K562 (cell line): Measurements from ENCODE around the gene ZSWIM3. TPM values are rescaled to one million over a fixed set of nuclear protein-coding genes. Genes with fewer than 3 reads are reported as not detected.
A peak's percentile ranks its signal among the peaks of the same experiment; 100 is the strongest.

Experiments used
- ATAC-seq: fragments of 200-7000 bp; cut with Tn5 transposase; 3 replicates; pipeline ENCODE4 v1.9.1; 2020; ENCODE audit warnings: moderate library complexity
- BruUV-seq: library from RNA; stranded (reverse); fragments of 400-500 nt; replicated peaks from 2 replicates; lab custom pipeline; 2021; lab: Mats Ljungman, UMichigan
- CTCF ChIA-PET: fragments of 300-600 bp; formaldehyde crosslinking; extraction: SDS; loops from one replicate; lab custom pipeline; 2021; ENCODE audit warnings: low intra/inter-chr PET ratio; lab: Yijun Ruan, JAX
- POLR2A ChIA-PET: fragments of 300-600, 350-650 bp; sonication (Branson Sonifier 250); formaldehyde crosslinking; extraction: SDS; loops from one replicate; lab custom pipeline; 2021; ENCODE audit warnings: antibody characterized with exemption, inconsistent platforms; lab: Yijun Ruan, JAX
- DNase-seq, 4 experiments: peaks; one replicate each; pipeline versions ENCODE4 v3.0.0 to v3.0.0-alpha.2; 2011 to 2018; ENCODE audit warnings: low spot score in 3 of 4, mixed read lengths in 3 of 4; ENCODE audit errors: extremely low read depth in 1 of 4
- FAIRE-seq: peaks from 2 replicates; lab custom pipeline; 2011; peaks lifted over from hg19 to GRCh38; lab: Jason Lieb, UNC
- H2AFZ ChIP-seq: 2 replicates; pipeline ENCODE4 v1.6.0; 2011; ENCODE audit warnings: low read depth, low read length, control low read depth, inconsistent platforms
- H3K27ac ChIP-seq: fragments of 200-600 bp; 3 replicates; pipeline ENCODE4 v1.8.0; 2011; ENCODE audit warnings: low read depth, mild to moderate bottlenecking, control low read depth, inconsistent platforms, low read length, moderate library complexity, mixed read lengths; ENCODE audit errors: extremely low read depth
- H3K27me3 ChIP-seq, 2 experiments: fragments of 300-600 bp in 1 of 2; 2 replicates in 1 of 2; 3 replicates in 1 of 2; pipeline versions ENCODE4 v1.6.0 to v1.8.0; 2011; ENCODE audit warnings: inconsistent platforms in 2 of 2, low read length in 2 of 2, mild to moderate bottlenecking in 1 of 2, mixed read lengths in 1 of 2, moderate library complexity in 1 of 2; ENCODE audit not compliant: control insufficient read depth in 2 of 2, insufficient read depth in 2 of 2
- H3K36me3 ChIP-seq: fragments of 300-600 bp; 3 replicates; pipeline ENCODE4 v1.8.0; 2011; ENCODE audit warnings: mild to moderate bottlenecking, low read length, inconsistent platforms; ENCODE audit not compliant: control insufficient read depth, insufficient read depth
- H3K4me1 ChIP-seq, 2 experiments: fragments of 200-600 bp in 1 of 2; replicated peaks in 1 of 2; 2 replicates in 1 of 2; 3 replicates in 1 of 2; pipeline versions ENCODE4 v1.5.1 to v1.8.0; 2011; ENCODE audit warnings: inconsistent platforms in 2 of 2, low read length in 2 of 2, mild to moderate bottlenecking in 1 of 2, mixed read lengths in 1 of 2, moderate library complexity in 1 of 2; ENCODE audit not compliant: control insufficient read depth in 2 of 2, insufficient read depth in 2 of 2
- H3K4me2 ChIP-seq: 2 replicates; pipeline ENCODE4 v1.6.1; 2011; ENCODE audit warnings: low read length, control low read depth, inconsistent platforms, mixed read lengths; ENCODE audit not compliant: insufficient read depth
- H3K4me3 ChIP-seq: fragments of 200-600 bp; sonication (generic), shearing (Covaris generic); 2 replicates; pipeline ENCODE4 v1.5.1; 2016; ENCODE audit warnings: control low read depth, inconsistent platforms
- H3K79me2 ChIP-seq: fragments of 200-600 bp; 3 replicates; pipeline ENCODE4 v1.8.0; 2011; ENCODE audit warnings: low read length, inconsistent platforms; ENCODE audit not compliant: control insufficient read depth, insufficient read depth
- H3K9ac ChIP-seq, 2 experiments: 2 replicates each; pipeline versions ENCODE4 v1.6.0 to v1.6.1; 2011; ENCODE audit warnings: low read depth in 2 of 2, low read length in 2 of 2, control low read depth in 1 of 2, inconsistent platforms in 1 of 2, mild to moderate bottlenecking in 1 of 2, mixed read lengths in 1 of 2; ENCODE audit not compliant: insufficient read depth in 1 of 2
- H3K9me1 ChIP-seq: one replicate; pipeline ENCODE4 v1.6.0; 2011; ENCODE audit warnings: inconsistent platforms, mild to moderate bottlenecking, low read length, moderate library complexity; ENCODE audit not compliant: control insufficient read depth, insufficient read depth
- H3K9me3 ChIP-seq: replicated peaks from 2 replicates; pipeline ENCODE4 v1.5.1; 2011; ENCODE audit warnings: low read depth, low read length, inconsistent platforms; ENCODE audit not compliant: control insufficient read depth, insufficient read depth
- H4K20me1 ChIP-seq: replicated peaks from 2 replicates; pipeline ENCODE4 v1.6.1; 2011; ENCODE audit warnings: low read length, inconsistent platforms, mixed read lengths; ENCODE audit not compliant: control insufficient read depth, insufficient read depth
- ATF1 ChIP-seq, 2 experiments: fragments of 450-650 bp in 1 of 2; IDR thresholded peaks; 2 replicates each; pipeline ENCODE4 v1.6.1; 2016; ENCODE audit warnings: missing compliant biosample characterization in 1 of 2, missing genetic modification characterization in 1 of 2
- GABPB1 ChIP-seq: sonication (generic); formaldehyde crosslinking; IDR thresholded peaks from 2 replicates; pipeline ENCODE4 v1.8.0; 2022; ENCODE audit warnings: mild to moderate bottlenecking, missing genetic modification reagents
- KDM1A ChIP-seq, 2 experiments: fragments of 450-650 bp; IDR thresholded peaks; 2 replicates each; pipeline ENCODE4 v1.6.1; 2016; ENCODE audit warnings: mild to moderate bottlenecking in 2 of 2
- NFE2 ChIP-seq: IDR thresholded peaks from 2 replicates; pipeline ENCODE4 v1.6.1; 2014; ENCODE audit warnings: antibody characterized with exemption, low read depth
- RBFOX2 ChIP-seq: fragments of 200-400 bp; formaldehyde crosslinking; IDR thresholded peaks from 2 replicates; pipeline ENCODE4 v1.6.1; 2017; ENCODE audit warnings: low read depth, mild to moderate bottlenecking, low read length, moderate library complexity
- ZFP36 ChIP-seq: fragments of 150-350 bp; IDR thresholded peaks from 2 replicates; pipeline ENCODE4 v1.6.1; 2018; ENCODE audit warnings: low read length, low read depth; ENCODE audit not compliant: partially characterized antibody
- WGBS: fragments of 100-300 bp; shearing (Covaris generic); methylation state at CpG from one replicate; pipeline ENCODE4 v1.1.6; 2016; ENCODE audit warnings: low coverage, mixed read lengths; ENCODE audit not compliant: insufficient coverage; ENCODE audit errors: missing lambda C conversion rate; 5-methylcytosine and 5-hydroxymethylcytosine counted together
- in situ Hi-C: fragments of 300-500 bp; cut with MboI; formaldehyde crosslinking; loops from 4 replicates; pipeline ENCODE4 v1.15.0; 2018; ENCODE audit warnings: inconsistent platforms, mixed read lengths
- intact Hi-C: fragments of 100-400 bp; cut with micrococcal nuclease; formaldehyde crosslinking; loops from 2 replicates; pipeline ENCODE4 v1.14.2; 2022
- polyA plus RNA-seq, 8 experiments: library from polyadenylated mRNA; depleted of rRNA in 4 of 8; stranded (reverse) in 5 of 8; unstranded in 3 of 8; fragments of >200 nt; fragmentation: Nextera tagmentation in 2 of 8; fragmentation: Illumina TruSeq in 1 of 8; extraction: Ambion mirVana in 2 of 8; extraction: Trizol in 1 of 8; gene quantifications; 2 replicates each; pipeline versions ENCODE4 v1.2.1 to v1.2.3, GENCODE V29; 2011 to 2014; ENCODE audit warnings: inconsistent platforms in 1 of 8, missing spikeins in 1 of 8
- total RNA-seq, 7 experiments: library from RNA; depleted of rRNA in 6 of 7; stranded (reverse); fragments of >200 nt in 6 of 7; fragmentation: Illumina TruSeq in 2 of 7; extraction: Trizol in 2 of 7; gene quantifications; 2 replicates each; pipeline versions ENCODE4 v1.2.1 to v1.2.3, GENCODE V29; 2011 to 2021; ENCODE audit warnings: low replicate concordance in 1 of 7
- TF ChIP-seq, protein P1 (sequence below), 2 experiments: fragments of 450-650 bp; IDR thresholded peaks; 2 replicates each; pipeline ENCODE4 v1.6.1; 2018; ENCODE audit warnings: mild to moderate bottlenecking in 2 of 2, low read depth in 1 of 2; ENCODE audit not compliant: partially characterized antibody in 2 of 2

Gene ZSWIM3
- total and polyA plus RNA-seq, 9 of the 15 experiments (the other 6 are each of a cell fraction or from before 2014, with no cell fraction given): 1.7 to 4.3 (median 2.9) TPM

DNA sequence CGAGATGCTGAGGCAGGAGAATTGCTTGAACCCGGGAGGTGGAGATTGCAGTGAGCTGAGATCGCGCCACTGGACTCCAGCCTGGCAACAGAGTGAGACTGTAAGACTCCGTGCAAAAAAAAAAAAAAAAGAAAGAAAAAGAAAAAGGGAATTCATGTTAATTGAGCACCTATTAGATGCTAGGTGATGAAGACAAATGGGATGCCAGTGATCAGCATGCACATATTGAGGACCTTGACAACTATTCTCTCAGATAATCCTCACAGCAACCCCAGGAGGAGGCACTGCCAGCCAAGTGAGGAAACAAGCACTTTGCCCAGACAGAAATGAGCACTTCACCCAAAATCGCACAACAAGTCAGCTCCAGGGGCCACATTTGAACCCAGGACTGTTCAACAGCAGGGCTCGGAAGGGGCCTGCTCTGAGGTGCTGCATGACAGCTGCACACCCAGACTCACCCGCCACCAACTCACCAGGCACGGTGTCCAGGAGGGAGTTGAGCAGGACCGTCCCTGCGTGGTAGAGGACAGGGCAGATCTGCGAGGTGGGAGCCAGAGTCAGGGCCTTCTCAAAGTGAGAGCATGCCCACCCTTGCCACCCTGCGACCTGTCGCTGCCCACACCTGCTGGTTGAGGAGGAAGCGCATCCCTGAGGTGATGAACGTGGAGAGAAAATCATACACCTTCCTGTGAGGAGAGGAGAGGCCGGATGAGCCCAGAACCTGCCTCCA lies 50.0 kb downstream of the ZSWIM3 start:
- Histone ChIP-seq H3K4me2 (no peak overlapping the region), H3K4me3 (no peak overlapping the region), H3K36me3 (peaks cover 19% of the 10 kb centered on the region; the same call in 2 of the 3 replicates), H3K4me1 (peaks cover 18 to 46% of the 10 kb centered on the region in 2 experiments), H3K27ac (no peak overlapping the region), H4K20me1 (no peaks in the 10 kb centered on the region), H3K9ac (peak overlapping the region in 1 of 2 experiments; percentile 49; a peak in 2 of 4 replicates), H3K9me3 (no peaks in the 10 kb centered on the region), H3K27me3 (no peaks in the 10 kb centered on the region), H2AFZ (no peak overlapping the region), H3K79me2 (peaks cover 15% of the 10 kb centered on the region), H3K9me1 (no peaks in the 10 kb centered on the region)
- ChIA-PET CTCF (no interaction called here), POLR2A (interaction anchor here (0.7 to 2.6 kb wide), 3 partner anchors 9 to 12 kb away, joined by 3 to 6 read pairs (median 6); no protein-coding TSS in a partner anchor)
- DNase-seq (no peak), FAIRE-seq (no peak), ATAC-seq (no peak)
- BruUV-seq: no TSS peak
- TF ChIP-seq RBFOX2 (peak; percentile 31; the same call in 1 of the 2 replicates), NFE2 (no peak)
- in situ Hi-C loops: no loop called here
- WGBS: 92% methylated on average over 17 of the region's 17 CpGs
- intact Hi-C loops: no loop called here

DNA sequence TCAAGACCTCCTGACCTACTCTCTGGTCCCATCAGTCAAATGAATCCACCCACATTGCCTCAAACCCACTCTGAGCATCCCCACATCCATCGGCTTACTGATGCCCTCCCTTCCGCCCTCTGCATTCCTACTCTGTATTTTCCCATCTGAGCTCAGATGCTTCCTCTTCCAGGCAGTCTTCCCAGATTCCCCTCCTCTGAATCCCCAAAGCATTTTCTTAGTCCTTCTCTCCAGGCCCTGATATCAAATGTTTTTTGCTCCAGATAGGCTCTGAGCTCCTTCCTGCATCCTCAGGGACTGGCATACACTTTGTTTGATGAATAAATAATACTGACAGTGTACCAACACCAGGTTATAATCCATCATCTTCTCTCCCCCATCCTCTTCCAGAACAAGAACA lies 50.7 kb downstream of the ZSWIM3 start:
- peaks cover 18 to 51% of the 10 kb centered on the region in 2 experiments for H3K4me1 ChIP-seq
- CTCF ChIA-PET: no interaction called here
- no peak for TF ChIP-seq GABPB1 (CRISPR knock-in tag)
- peak; percentile 42 to 45; a peak in 3 of 4 replicates for TF ChIP-seq KDM1A (IDR thresholded peaks at IDR 0.05)
- peak; percentile 99 for TF ChIP-seq ZFP36
- TF ChIP-seq, protein P1, sequence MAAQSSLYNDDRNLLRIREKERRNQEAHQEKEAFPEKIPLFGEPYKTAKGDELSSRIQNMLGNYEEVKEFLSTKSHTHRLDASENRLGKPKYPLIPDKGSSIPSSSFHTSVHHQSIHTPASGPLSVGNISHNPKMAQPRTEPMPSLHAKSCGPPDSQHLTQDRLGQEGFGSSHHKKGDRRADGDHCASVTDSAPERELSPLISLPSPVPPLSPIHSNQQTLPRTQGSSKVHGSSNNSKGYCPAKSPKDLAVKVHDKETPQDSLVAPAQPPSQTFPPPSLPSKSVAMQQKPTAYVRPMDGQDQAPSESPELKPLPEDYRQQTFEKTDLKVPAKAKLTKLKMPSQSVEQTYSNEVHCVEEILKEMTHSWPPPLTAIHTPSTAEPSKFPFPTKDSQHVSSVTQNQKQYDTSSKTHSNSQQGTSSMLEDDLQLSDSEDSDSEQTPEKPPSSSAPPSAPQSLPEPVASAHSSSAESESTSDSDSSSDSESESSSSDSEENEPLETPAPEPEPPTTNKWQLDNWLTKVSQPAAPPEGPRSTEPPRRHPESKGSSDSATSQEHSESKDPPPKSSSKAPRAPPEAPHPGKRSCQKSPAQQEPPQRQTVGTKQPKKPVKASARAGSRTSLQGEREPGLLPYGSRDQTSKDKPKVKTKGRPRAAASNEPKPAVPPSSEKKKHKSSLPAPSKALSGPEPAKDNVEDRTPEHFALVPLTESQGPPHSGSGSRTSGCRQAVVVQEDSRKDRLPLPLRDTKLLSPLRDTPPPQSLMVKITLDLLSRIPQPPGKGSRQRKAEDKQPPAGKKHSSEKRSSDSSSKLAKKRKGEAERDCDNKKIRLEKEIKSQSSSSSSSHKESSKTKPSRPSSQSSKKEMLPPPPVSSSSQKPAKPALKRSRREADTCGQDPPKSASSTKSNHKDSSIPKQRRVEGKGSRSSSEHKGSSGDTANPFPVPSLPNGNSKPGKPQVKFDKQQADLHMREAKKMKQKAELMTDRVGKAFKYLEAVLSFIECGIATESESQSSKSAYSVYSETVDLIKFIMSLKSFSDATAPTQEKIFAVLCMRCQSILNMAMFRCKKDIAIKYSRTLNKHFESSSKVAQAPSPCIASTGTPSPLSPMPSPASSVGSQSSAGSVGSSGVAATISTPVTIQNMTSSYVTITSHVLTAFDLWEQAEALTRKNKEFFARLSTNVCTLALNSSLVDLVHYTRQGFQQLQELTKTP (IDR thresholded peaks at IDR 0.05; ENCODE audit: low read depth in 1 of 2, partially characterized antibody in 2 of 2): no peak
- TF ChIP-seq ATF1 (CRISPR knock-in tag; IDR thresholded peaks at IDR 0.05): no peak
- no peak for TF ChIP-seq ATF1 (tag; IDR thresholded peaks at IDR 0.05)

More for the DNA sequence above, 50.7 kb downstream of the ZSWIM3 start:
- Histone ChIP-seq H4K20me1 (no peaks in the 10 kb centered on the region), H3K9me3 (no peaks in the 10 kb centered on the region), H2AFZ (no peak overlapping the region), H3K4me3 (no peak overlapping the region), H3K9ac (no peak overlapping the region), H3K9me1 (no peaks in the 10 kb centered on the region), H3K79me2 (peaks cover 15% of the 10 kb centered on the region), H3K4me2 (no peak overlapping the region), H3K36me3 (peaks cover 19% of the 10 kb centered on the region; the same call in 2 of the 3 replicates), H3K27ac (no peak overlapping the region), H3K27me3 (no peaks in the 10 kb centered on the region)
- intact Hi-C loops: no loop called here
- FAIRE-seq: no peak
- POLR2A ChIA-PET: interaction anchor here (1.6 to 2.6 kb wide), 2 partner anchors 9 to 11 kb away, joined by 6 read pairs; no protein-coding TSS in a partner anchor
- 93% methylated on average over 2 of the region's 2 CpGs for WGBS
- no peak for DNase-seq
- no peak for ATAC-seq
- no TSS peak for BruUV-seq
- in situ Hi-C loops: no loop called here
